Smooth muscle cell (in vitro differentiated cells): Measurements from ENCODE around the gene OR52H1. TPM values are rescaled to one million over a fixed set of nuclear protein-coding genes. Genes with fewer than 3 reads are reported as not detected.

ENCODE experiments used
- DNase-seq: peaks from one replicate; lab custom pipeline; 2025; ENCODE audit not compliant: unreplicated experiment; lab: John Stamatoyannopoulos, UW
- H2AFZ ChIP-seq: fragments of 200-600 bp; sonication (generic); 2 replicates; pipeline ENCODE4 v1.6.0; 2016; ENCODE audit warnings: antibody characterized with exemption, low read depth, mild to moderate bottlenecking
- H3F3A ChIP-seq: fragments of 200-600 bp; sonication (generic); 2 replicates; pipeline ENCODE4 v1.6.0; 2017; ENCODE audit warnings: antibody characterized with exemption, low read depth
- H3K27ac ChIP-seq: fragments of 200-600 bp; sonication (generic); 2 replicates; pipeline ENCODE4 v1.5.1; 2016; ENCODE audit warnings: low read depth, mild to moderate bottlenecking
- H3K27me3 ChIP-seq: fragments of 200-600 bp; sonication (generic); 2 replicates; pipeline ENCODE4 v1.6.1; 2016; ENCODE audit warnings: low read depth, mild to moderate bottlenecking
- H3K36me3 ChIP-seq: fragments of 200-600 bp; sonication (generic); 2 replicates; pipeline ENCODE4 v1.5.1; 2016; ENCODE audit warnings: low read depth
- H3K4me1 ChIP-seq: fragments of 200-600 bp; sonication (generic); 2 replicates; pipeline ENCODE4 v1.5.1; 2016; ENCODE audit warnings: low read depth
- H3K4me2 ChIP-seq: fragments of 200-600 bp; sonication (generic); 2 replicates; pipeline ENCODE4 v1.6.0; 2016; ENCODE audit warnings: mild to moderate bottlenecking
- H3K4me3 ChIP-seq: fragments of 200-600 bp; sonication (generic); 2 replicates; pipeline ENCODE4 v1.5.1; 2016; ENCODE audit warnings: mild to moderate bottlenecking
- H3K79me2 ChIP-seq: fragments of 200-600 bp; sonication (generic); 2 replicates; pipeline ENCODE4 v1.6.0; 2016; ENCODE audit warnings: low read depth, mild to moderate bottlenecking
- H3K9ac ChIP-seq: fragments of 200-600 bp; sonication (generic); 2 replicates; pipeline ENCODE4 v1.6.0; 2016; ENCODE audit warnings: low read depth
- H3K9me3 ChIP-seq: fragments of 200-600 bp; sonication (generic); replicated peaks from 2 replicates; pipeline ENCODE4 v1.5.1; 2016; ENCODE audit warnings: low read depth
- H4K20me1 ChIP-seq: fragments of 200-600 bp; sonication (generic); 2 replicates; pipeline ENCODE4 v1.6.0; 2016; ENCODE audit warnings: low read depth
- WGBS: methylation state at CpG from one replicate; pipeline ENCODE4 v1.1.7; 2016; ENCODE audit warnings: low lambda C conversion rate; 5-methylcytosine and 5-hydroxymethylcytosine counted together
- polyA plus RNA-seq: library from polyadenylated mRNA; unstranded; fragments of >200 nt; fragmentation: Nextera tagmentation; extraction: Ambion mirVana; gene quantifications from 2 replicates; pipeline ENCODE4 v1.2.1, GENCODE V29; 2016
- total RNA-seq: library from RNA; depleted of rRNA; stranded (reverse); fragments of >200 nt; gene quantifications from 2 replicates; pipeline ENCODE4 v1.2.3, GENCODE V29; 2014
- TF ChIP-seq, protein P1 (sequence below): fragments of 200-600 bp; sonication (generic); IDR thresholded peaks from 2 replicates; pipeline ENCODE4 v1.5.1; 2017; ENCODE audit warnings: borderline replicate concordance, mild to moderate bottlenecking, antibody characterized with exemption; ENCODE audit not compliant: insufficient read depth, poor library complexity, severe bottlenecking

The OR52H1 gene
- total and polyA plus RNA-seq, 2 experiments from 2014 or later: not detected

- Histone ChIP-seq H3K4me3 (no peak overlapping the region), H3K27ac (no peak overlapping the region), H3K27me3 (no peaks in the 10 kb centered on the region), H3K4me2 (no peak overlapping the region), H3K4me1 (no peaks in the 10 kb centered on the region), H4K20me1 (no peaks in the 10 kb centered on the region), H3K9ac (no peak overlapping the region), H3K36me3 (no peaks in the 10 kb centered on the region), H3F3A (no peaks in the 10 kb centered on the region), H2AFZ (no peak overlapping the region), H3K9me3 (no peaks in the 10 kb centered on the region), H3K79me2 (no peaks in the 10 kb centered on the region)
- TF ChIP-seq, protein P1, sequence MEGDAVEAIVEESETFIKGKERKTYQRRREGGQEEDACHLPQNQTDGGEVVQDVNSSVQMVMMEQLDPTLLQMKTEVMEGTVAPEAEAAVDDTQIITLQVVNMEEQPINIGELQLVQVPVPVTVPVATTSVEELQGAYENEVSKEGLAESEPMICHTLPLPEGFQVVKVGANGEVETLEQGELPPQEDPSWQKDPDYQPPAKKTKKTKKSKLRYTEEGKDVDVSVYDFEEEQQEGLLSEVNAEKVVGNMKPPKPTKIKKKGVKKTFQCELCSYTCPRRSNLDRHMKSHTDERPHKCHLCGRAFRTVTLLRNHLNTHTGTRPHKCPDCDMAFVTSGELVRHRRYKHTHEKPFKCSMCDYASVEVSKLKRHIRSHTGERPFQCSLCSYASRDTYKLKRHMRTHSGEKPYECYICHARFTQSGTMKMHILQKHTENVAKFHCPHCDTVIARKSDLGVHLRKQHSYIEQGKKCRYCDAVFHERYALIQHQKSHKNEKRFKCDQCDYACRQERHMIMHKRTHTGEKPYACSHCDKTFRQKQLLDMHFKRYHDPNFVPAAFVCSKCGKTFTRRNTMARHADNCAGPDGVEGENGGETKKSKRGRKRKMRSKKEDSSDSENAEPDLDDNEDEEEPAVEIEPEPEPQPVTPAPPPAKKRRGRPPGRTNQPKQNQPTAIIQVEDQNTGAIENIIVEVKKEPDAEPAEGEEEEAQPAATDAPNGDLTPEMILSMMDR: no peak
- no peak for DNase-seq
Measured at GRCh38 chr11:5536482-5536881, 11.9 kb downstream of the OR52H1 start.

DNA sequence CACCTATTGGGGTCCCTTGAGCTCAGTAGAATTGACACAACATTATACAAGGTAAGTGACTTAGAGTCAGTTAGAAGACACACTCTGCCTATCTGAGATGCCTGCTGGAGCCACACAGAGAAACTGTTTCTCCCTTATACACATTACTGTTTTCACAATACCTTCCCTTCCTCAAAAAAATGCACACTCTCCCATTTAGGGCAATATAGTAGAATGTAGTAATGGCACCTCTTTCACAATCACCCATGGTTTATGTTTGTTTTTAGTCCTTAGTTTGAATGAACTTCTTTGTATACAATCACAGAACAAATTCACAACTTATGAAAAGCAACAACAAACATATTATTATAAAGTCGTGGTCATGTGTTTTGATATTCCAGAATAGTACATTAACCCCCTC is 14.3 kb downstream of the OR52H1 start:
- no peak overlapping the region for H3K9ac ChIP-seq
- H3K4me2 ChIP-seq: no peak overlapping the region
- no peak overlapping the region for H2AFZ ChIP-seq
- no peak overlapping the region for H3K27ac ChIP-seq
- TF ChIP-seq, protein P1: no peak
- no peaks in the 10 kb centered on the region for H3K79me2 ChIP-seq
- no peaks in the 10 kb centered on the region for H3K27me3 ChIP-seq
- H3K9me3 ChIP-seq: no peaks in the 10 kb centered on the region
- H3K4me1 ChIP-seq: no peaks in the 10 kb centered on the region
- no peaks in the 10 kb centered on the region for H3K36me3 ChIP-seq
- no peak for DNase-seq
- no peaks in the 10 kb centered on the region for H3F3A ChIP-seq
- no peaks in the 10 kb centered on the region for H4K20me1 ChIP-seq
- WGBS: 79% methylated on average over 1 of the region's 1 CpG
- H3K4me3 ChIP-seq: no peak overlapping the region

DNA sequence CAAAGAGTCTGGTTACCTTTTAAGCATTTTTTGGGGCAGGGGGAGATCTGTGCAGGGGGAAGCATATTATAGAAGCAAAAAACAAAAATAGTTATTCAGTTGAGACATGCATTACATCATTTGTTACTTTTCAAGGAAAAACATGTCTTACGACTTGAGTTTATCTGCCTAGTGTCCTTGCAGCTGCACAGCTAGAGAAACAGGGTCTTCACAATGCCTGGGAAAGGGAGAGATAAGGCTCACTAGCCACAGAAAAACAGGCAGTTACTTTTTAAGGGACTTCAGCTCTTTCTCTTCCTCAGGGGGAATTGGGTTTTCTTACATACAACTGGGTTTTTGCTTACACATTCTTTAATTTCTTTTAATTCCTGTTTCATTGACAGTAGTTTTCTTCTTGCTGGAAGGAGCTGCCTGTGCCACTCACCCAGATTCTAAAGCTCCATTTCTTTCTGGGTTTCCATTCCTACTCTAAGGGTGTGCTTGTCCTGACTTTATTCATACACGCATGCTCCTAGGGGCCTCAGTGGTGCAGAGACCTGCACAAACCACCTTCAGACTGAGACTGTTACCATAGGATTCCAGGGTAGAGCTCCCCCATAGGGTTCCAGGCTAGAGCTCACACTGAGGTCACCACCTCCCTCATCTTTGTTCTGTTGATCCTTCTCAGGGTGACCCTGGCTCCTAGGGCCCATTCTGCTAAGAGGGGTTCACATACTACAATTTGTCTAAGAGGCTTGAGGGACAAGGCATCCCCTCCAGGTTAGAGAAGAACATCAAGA is 17.1 kb downstream of the OR52H1 start:
- Histone ChIP-seq H2AFZ (no peak overlapping the region), H3K27me3 (no peaks in the 10 kb centered on the region), H3K79me2 (no peaks in the 10 kb centered on the region), H4K20me1 (no peaks in the 10 kb centered on the region), H3K4me3 (no peak overlapping the region), H3K27ac (no peak overlapping the region), H3K9me3 (no peaks in the 10 kb centered on the region), H3K4me1 (no peaks in the 10 kb centered on the region), H3K4me2 (no peak overlapping the region), H3F3A (no peaks in the 10 kb centered on the region), H3K9ac (no peak overlapping the region), H3K36me3 (no peaks in the 10 kb centered on the region)
- DNase-seq: no peak
- TF ChIP-seq, protein P1: no peak
- 66% methylated on average over 2 of the region's 2 CpGs for WGBS

DNA sequence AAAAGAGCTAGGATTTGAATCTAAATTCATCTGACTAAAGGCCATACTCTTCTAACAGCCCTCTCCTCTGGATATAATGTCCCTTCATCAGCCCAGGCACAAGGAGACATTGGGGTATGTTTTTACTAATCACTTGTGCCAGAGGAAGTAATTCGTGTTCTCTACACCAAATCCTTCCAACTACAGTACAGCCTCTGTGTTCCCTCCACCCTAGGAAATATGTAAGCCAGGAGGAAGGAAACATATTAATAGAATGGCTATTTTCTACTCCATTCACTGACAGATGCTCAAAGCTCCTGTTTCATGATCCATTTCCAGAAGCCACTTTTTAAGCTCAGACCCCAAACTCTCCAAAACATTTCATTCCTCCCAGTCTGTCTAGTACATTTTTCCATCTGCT is 19.8 kb downstream of the OR52H1 start:
- Histone ChIP-seq H3K36me3 (no peaks in the 10 kb centered on the region), H3K79me2 (no peaks in the 10 kb centered on the region), H4K20me1 (no peaks in the 10 kb centered on the region), H2AFZ (no peak overlapping the region), H3K9me3 (no peaks in the 10 kb centered on the region), H3K27ac (no peak overlapping the region), H3F3A (no peaks in the 10 kb centered on the region), H3K27me3 (no peaks in the 10 kb centered on the region), H3K4me2 (no peak overlapping the region), H3K9ac (no peak overlapping the region), H3K4me3 (no peak overlapping the region), H3K4me1 (no peaks in the 10 kb centered on the region)
- no peak for DNase-seq
- 60% methylated on average over 1 of the region's 1 CpG for WGBS
- TF ChIP-seq, protein P1: no peak
